CD14-positive monocyte (primary cell): ENCODE results near the gene NCR3LG1. TPM values are rescaled to one million over a fixed set of nuclear protein-coding genes. Genes with fewer than 3 reads are reported as not detected.

Source experiments
- DNase-seq, 3 donors: peaks; one replicate each; pipeline ENCODE4 v3.0.0-alpha.2; 2011 to 2022
- H2AFZ ChIP-seq: 2 replicates; pipeline ENCODE4 v1.6.0; 2012; ENCODE audit warnings: mild to moderate bottlenecking, low read depth, low read length, inconsistent platforms; ENCODE audit not compliant: insufficient read depth, poor library complexity, severe bottlenecking
- H3K27ac ChIP-seq, 2 donors: 1 replicate in 1 of 2; 2 replicates in 1 of 2; pipeline ENCODE4 v1.5.1; 2012 to 2013; ENCODE audit warnings: low read length in 2 of 2, control low read depth in 1 of 2, inconsistent platforms in 1 of 2, low read depth in 1 of 2, mild to moderate bottlenecking in 1 of 2
- H3K27me3 ChIP-seq, 2 donors: one replicate each; pipeline versions ENCODE4 v1.6.0 to v1.6.1; 2011 to 2013; ENCODE audit warnings: low read length in 2 of 2; ENCODE audit not compliant: control insufficient read depth in 2 of 2, insufficient read depth in 2 of 2
- H3K36me3 ChIP-seq, 2 donors: replicated peaks in 1 of 2; 1 replicate in 1 of 2; 2 replicates in 1 of 2; pipeline versions ENCODE4 v1.5.1 to v1.6.1; 2012 to 2013; ENCODE audit warnings: low read length in 2 of 2, control low read depth in 1 of 2, inconsistent platforms in 1 of 2, mild to moderate bottlenecking in 1 of 2; ENCODE audit not compliant: insufficient read depth in 2 of 2, control insufficient read depth in 1 of 2
- H3K4me1 ChIP-seq, 2 donors: 1 replicate in 1 of 2; 2 replicates in 1 of 2; pipeline versions ENCODE4 v1.5.1 to v1.6.1; 2012 to 2013; ENCODE audit warnings: low read length in 2 of 2, control low read depth in 1 of 2, inconsistent platforms in 1 of 2, mild to moderate bottlenecking in 1 of 2, moderate library complexity in 1 of 2; ENCODE audit not compliant: insufficient read depth in 2 of 2, control insufficient read depth in 1 of 2
- H3K4me2 ChIP-seq: replicated peaks from 2 replicates; pipeline ENCODE3; 2012; ENCODE audit warnings: low read length, moderate library complexity, mild to moderate bottlenecking; ENCODE audit not compliant: poor library complexity, severe bottlenecking; ENCODE audit errors: extremely low read depth
- H3K4me3 ChIP-seq, 3 experiments: fragments of 200-600 bp in 1 of 3; sonication (generic) in 1 of 3; replicated peaks in 1 of 3; 1 replicate in 2 of 3; 2 replicates in 1 of 3; pipeline ENCODE4 v1.5.1; 2011 to 2013; ENCODE audit warnings: low read length in 3 of 3, mild to moderate bottlenecking in 3 of 3, control low read depth in 2 of 3, low read depth in 2 of 3, inconsistent platforms in 1 of 3, moderate library complexity in 1 of 3
- H3K79me2 ChIP-seq: 2 replicates; pipeline ENCODE4 v1.6.0; 2012; ENCODE audit warnings: mild to moderate bottlenecking, control low read depth, inconsistent platforms, low read length, moderate library complexity; ENCODE audit not compliant: insufficient read depth
- H3K9ac ChIP-seq: 2 replicates; pipeline ENCODE4 v1.6.0; 2017; ENCODE audit warnings: low read length, mild to moderate bottlenecking; ENCODE audit not compliant: insufficient read depth, poor library complexity, severe bottlenecking
- H3K9me3 ChIP-seq, 2 donors: replicated peaks in 1 of 2; 1 replicate in 1 of 2; 2 replicates in 1 of 2; pipeline versions ENCODE4 v1.5.1 to v1.6.1; 2012 to 2013; ENCODE audit warnings: low read length in 2 of 2, control low read depth in 1 of 2; ENCODE audit not compliant: control insufficient read depth in 1 of 2, insufficient read depth in 1 of 2
- H4K20me1 ChIP-seq: 2 replicates; pipeline ENCODE4 v1.6.0; 2012; ENCODE audit warnings: mild to moderate bottlenecking, low read length, control low read depth, moderate library complexity; ENCODE audit not compliant: insufficient read depth
- H3K27ac Mint-ChIP-seq, 7 donors: one replicate each; pipeline ENCODE4 v1.8.0; 2020; ENCODE audit warnings: mild to moderate bottlenecking in 7 of 7, mixed read lengths in 7 of 7, moderate library complexity in 6 of 7, inconsistent platforms in 2 of 7
- H3K27me3 Mint-ChIP-seq, 3 donors: one replicate each; pipeline ENCODE4 v1.8.0; 2021 to 2022; ENCODE audit warnings: low read depth in 3 of 3, mild to moderate bottlenecking in 3 of 3, mixed read lengths in 3 of 3, moderate library complexity in 3 of 3, inconsistent platforms in 1 of 3
- H3K36me3 Mint-ChIP-seq, 2 donors: one replicate each; pipeline ENCODE4 v1.8.0; 2020; ENCODE audit warnings: mixed read lengths in 2 of 2, inconsistent platforms in 1 of 2, mild to moderate bottlenecking in 1 of 2
- H3K4me1 Mint-ChIP-seq: one replicate; pipeline ENCODE4 v1.8.0; 2020; ENCODE audit warnings: mild to moderate bottlenecking, mixed read lengths
- H3K4me3 Mint-ChIP-seq, 2 donors: one replicate each; pipeline ENCODE4 v1.8.0; 2020; ENCODE audit warnings: mild to moderate bottlenecking in 2 of 2, mixed read lengths in 2 of 2, moderate library complexity in 1 of 2
- H3K9me3 Mint-ChIP-seq, 7 donors: one replicate each; pipeline ENCODE4 v1.8.0; 2020 to 2022; ENCODE audit warnings: mixed read lengths in 7 of 7, mild to moderate bottlenecking in 6 of 7, moderate library complexity in 6 of 7, inconsistent platforms in 2 of 7
- WGBS: methylation state at CpG from one replicate; pipeline ENCODE4 v1.1.5; 2013; ENCODE audit warnings: missing lambda C conversion rate; ENCODE audit not compliant: insufficient coverage; 5-methylcytosine and 5-hydroxymethylcytosine counted together
- intact Hi-C, 2 donors: fragments of 100-400 bp; cut with micrococcal nuclease; formaldehyde crosslinking; loops; one replicate each; pipeline versions ENCODE4 v1.15.0 to v1.15.1; 2023
- polyA plus RNA-seq, 3 donors: library from polyadenylated mRNA; depleted of rRNA in 1 of 3; unstranded in 2 of 3; stranded (reverse) in 1 of 3; fragments of 300-500 nt in 2 of 3; fragments of >200 nt in 1 of 3; fragmentation: Illumina TruSeq in 2 of 3; gene quantifications; 1 replicate in 2 of 3; 2 replicates in 1 of 3; pipeline ENCODE4 v1.2.3, GENCODE V29; 2012 to 2021
- TF ChIP-seq, protein P1 (sequence below): fragments of 200-600 bp; IDR thresholded peaks from one replicate; pipeline ENCODE4 v1.8.0; 2022; ENCODE audit warnings: antibody characterized with exemption, mild to moderate bottlenecking

NCR3LG1 gene
- polyA plus RNA-seq, 3 donors: 0.05 to 1.1 (median 0.15) TPM

DNA sequence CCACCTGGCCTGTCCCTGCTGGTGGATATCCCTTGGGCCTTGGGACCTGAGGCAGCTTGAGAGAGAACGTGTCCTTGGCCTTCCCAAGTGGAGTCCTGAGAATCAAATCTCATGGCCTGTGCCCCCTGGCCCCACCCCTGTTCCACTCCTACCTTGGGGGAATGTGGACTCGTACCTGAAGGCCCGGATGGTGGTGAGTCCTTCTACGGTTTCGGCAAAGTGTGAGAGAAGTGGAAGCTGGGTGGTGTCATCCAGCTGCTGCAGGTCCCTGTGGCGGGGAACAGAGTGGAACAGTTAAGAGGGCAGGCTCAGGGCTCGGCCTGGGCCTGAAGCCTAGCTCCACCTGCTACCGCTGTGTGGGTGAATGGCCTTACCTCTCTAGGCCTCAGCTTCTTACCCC, 50.9 kb downstream of the NCR3LG1 start:
- Histone ChIP-seq H3K4me2 (no peak overlapping the region), H4K20me1 (no peaks in the 10 kb centered on the region), H3K79me2 (no peaks in the 10 kb centered on the region), H2AFZ (no peak overlapping the region), H3K4me3 (no peak overlapping the region), H3K9me3 (no peaks in the 10 kb centered on the region), H3K27ac (no peak overlapping the region), H3K36me3 (no peaks in the 10 kb centered on the region), H3K9ac (no peak overlapping the region), H3K4me1 (no peaks in the 10 kb centered on the region), H3K27me3 (no peaks in the 10 kb centered on the region)
- DNase-seq: no peak
- H3K4me3 Mint-ChIP-seq: no peak overlapping the region
- no peaks in the 10 kb centered on the region for H3K36me3 Mint-ChIP-seq
- WGBS: 94% methylated on average over 8 of the region's 8 CpGs
- no peak overlapping the region for H3K27ac Mint-ChIP-seq
- intact Hi-C loops: no loop called here
- peaks cover 0 to 13% (median 1%) of the 10 kb centered on the region in 3 donors for H3K27me3 Mint-ChIP-seq
- peaks cover 0 to 1% (median 0%) of the 10 kb centered on the region in 7 donors for H3K9me3 Mint-ChIP-seq
- peaks cover 3% of the 10 kb centered on the region for H3K4me1 Mint-ChIP-seq
- TF ChIP-seq, protein P1, sequence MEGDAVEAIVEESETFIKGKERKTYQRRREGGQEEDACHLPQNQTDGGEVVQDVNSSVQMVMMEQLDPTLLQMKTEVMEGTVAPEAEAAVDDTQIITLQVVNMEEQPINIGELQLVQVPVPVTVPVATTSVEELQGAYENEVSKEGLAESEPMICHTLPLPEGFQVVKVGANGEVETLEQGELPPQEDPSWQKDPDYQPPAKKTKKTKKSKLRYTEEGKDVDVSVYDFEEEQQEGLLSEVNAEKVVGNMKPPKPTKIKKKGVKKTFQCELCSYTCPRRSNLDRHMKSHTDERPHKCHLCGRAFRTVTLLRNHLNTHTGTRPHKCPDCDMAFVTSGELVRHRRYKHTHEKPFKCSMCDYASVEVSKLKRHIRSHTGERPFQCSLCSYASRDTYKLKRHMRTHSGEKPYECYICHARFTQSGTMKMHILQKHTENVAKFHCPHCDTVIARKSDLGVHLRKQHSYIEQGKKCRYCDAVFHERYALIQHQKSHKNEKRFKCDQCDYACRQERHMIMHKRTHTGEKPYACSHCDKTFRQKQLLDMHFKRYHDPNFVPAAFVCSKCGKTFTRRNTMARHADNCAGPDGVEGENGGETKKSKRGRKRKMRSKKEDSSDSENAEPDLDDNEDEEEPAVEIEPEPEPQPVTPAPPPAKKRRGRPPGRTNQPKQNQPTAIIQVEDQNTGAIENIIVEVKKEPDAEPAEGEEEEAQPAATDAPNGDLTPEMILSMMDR: no peak

DNA sequence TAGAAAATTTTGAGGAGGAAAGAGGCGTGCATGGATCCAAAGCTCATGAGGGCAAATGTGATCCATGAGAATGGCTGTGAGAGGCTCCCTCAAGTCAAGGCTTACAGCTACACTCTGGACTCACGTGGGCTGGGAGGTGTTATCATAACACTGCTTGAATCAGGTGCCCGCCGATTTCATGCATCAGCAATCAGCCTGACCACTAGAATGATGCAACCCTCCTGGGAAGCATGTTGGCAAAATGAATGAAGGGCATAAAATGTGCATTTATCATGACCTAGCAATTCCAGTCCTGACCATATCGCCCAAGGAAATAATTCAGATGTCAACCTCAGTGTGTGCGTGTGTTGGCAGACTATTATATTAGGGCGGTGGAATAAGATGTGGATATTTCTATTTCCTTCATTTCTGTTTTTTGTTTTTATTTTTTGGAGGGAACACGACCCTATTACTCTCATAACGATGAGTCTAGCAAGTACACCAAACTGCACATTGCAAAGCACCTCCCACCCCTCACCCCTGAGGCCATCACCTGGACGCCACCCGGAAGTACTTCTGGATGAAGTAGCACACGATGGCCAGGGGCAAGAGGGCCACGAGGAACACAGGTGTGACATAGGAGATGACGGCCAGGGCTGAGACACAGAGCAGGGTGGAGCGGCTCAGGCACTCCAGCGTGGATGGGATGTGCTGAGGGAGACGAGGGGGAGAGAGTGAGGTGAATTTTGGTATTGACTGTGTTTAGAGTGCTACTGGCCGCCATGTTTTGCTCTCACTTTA, 52.6 kb downstream of the NCR3LG1 start:
- WGBS: 94% methylated on average over 6 of the region's 18 CpGs
- TF ChIP-seq, protein P1: no peak
- no peak overlapping the region for H3K27ac Mint-ChIP-seq
- peaks cover 0 to 13% (median 1%) of the 10 kb centered on the region in 3 donors for H3K27me3 Mint-ChIP-seq
- Histone ChIP-seq H3K4me1 (no peaks in the 10 kb centered on the region), H3K79me2 (no peaks in the 10 kb centered on the region), H3K9me3 (no peaks in the 10 kb centered on the region), H3K27ac (no peak overlapping the region), H3K4me3 (no peak overlapping the region), H3K4me2 (no peak overlapping the region), H3K9ac (no peak overlapping the region), H2AFZ (no peak overlapping the region), H4K20me1 (no peaks in the 10 kb centered on the region), H3K36me3 (no peaks in the 10 kb centered on the region), H3K27me3 (no peaks in the 10 kb centered on the region)
- H3K4me3 Mint-ChIP-seq: no peak overlapping the region
- no peaks in the 10 kb centered on the region for H3K36me3 Mint-ChIP-seq
- no peak for DNase-seq
- peaks cover 0 to 7% (median 0%) of the 10 kb centered on the region in 7 donors for H3K9me3 Mint-ChIP-seq
- peaks cover 3% of the 10 kb centered on the region for H3K4me1 Mint-ChIP-seq
- intact Hi-C loops: no loop called here
